BJ (cell line): ENCODE measurements around the gene GLYR1. TPM values are rescaled to one million over a fixed set of nuclear protein-coding genes. Genes with fewer than 3 reads are reported as not detected.

Source experiments
- CTCF ChIA-PET: fragments of 350-600 bp; formaldehyde crosslinking; extraction: SDS; loops from one replicate; lab custom pipeline; 2021; ENCODE audit warnings: antibody characterized with exemption, inconsistent platforms; lab: Yijun Ruan, JAX
- POLR2A ChIA-PET: fragments of 300-600 bp; sonication (Branson Sonifier 250); formaldehyde crosslinking; extraction: SDS; loops from one replicate; lab custom pipeline; 2021; ENCODE audit warnings: antibody characterized with exemption; lab: Charles Lee
- DNase-seq: peaks from one replicate; pipeline ENCODE4 v3.0.0-alpha.2; 2011; ENCODE audit warnings: low read depth
- H3K27me3 ChIP-seq: 2 replicates; pipeline ENCODE4 v1.6.0; 2011; ENCODE audit warnings: low read length; ENCODE audit not compliant: control insufficient read depth, insufficient read depth
- H3K36me3 ChIP-seq: 2 replicates; pipeline ENCODE4 v1.5.1; 2011; ENCODE audit warnings: low read length; ENCODE audit not compliant: control insufficient read depth, insufficient read depth
- H3K4me3 ChIP-seq: 2 replicates; pipeline ENCODE4 v1.5.1; 2011; ENCODE audit warnings: low read depth, mild to moderate bottlenecking, control low read depth, low read length
- CTCF ChIP-seq: IDR thresholded peaks from 2 replicates; pipeline ENCODE4 v1.5.1; 2011; ENCODE audit warnings: low read depth, mild to moderate bottlenecking, control low read depth, inconsistent platforms, low read length, moderate library complexity; ENCODE audit not compliant: insufficient read depth
- polyA plus RNA-seq: library from polyadenylated mRNA; depleted of rRNA; stranded (reverse); fragments of >200 nt; gene quantifications from 2 replicates; pipeline ENCODE4 v1.2.3, GENCODE V29; 2011

The GLYR1 gene
- polyA plus RNA-seq, 1 experiment = 41.6 TPM

GRCh38 chr16:4879049-4879448 lies 32.0 kb upstream of the GLYR1 start:
- POLR2A ChIA-PET = no interaction called here
- TF ChIP-seq CTCF = no peak
- H3K36me3 ChIP-seq = peaks cover 53% of the 10 kb centered on the region

GRCh38 chr16:4877380-4877685 lies 30.2 kb upstream of the GLYR1 start:
- no peaks in the 10 kb centered on the region for H3K27me3 ChIP-seq
- no peak for DNase-seq
- no peak for TF ChIP-seq CTCF
- POLR2A ChIA-PET = no interaction called here
- H3K4me3 ChIP-seq = no peak overlapping the region
- CTCF ChIA-PET = no interaction called here
- H3K36me3 ChIP-seq = peaks cover 45% of the 10 kb centered on the region

More at GRCh38 chr16:4879049-4879448, 32.0 kb upstream of the GLYR1 start:
- no peak for DNase-seq
- Histone ChIP-seq H3K27me3 (no peaks in the 10 kb centered on the region), H3K4me3 (no peak overlapping the region)
- CTCF ChIA-PET = no interaction called here

GRCh38 chr16:4876646-4877379 lies 29.7 kb upstream of the GLYR1 start:
- no peak for TF ChIP-seq CTCF
- H3K4me3 ChIP-seq = no peak overlapping the region
- DNase-seq = no peak
- no peaks in the 10 kb centered on the region for H3K27me3 ChIP-seq
- ChIA-PET CTCF (no interaction called here), POLR2A (no interaction called here)
- peaks cover 49% of the 10 kb centered on the region for H3K36me3 ChIP-seq

- Histone ChIP-seq H3K27me3 (no peaks in the 10 kb centered on the region), H3K36me3 (peaks cover 49% of the 10 kb centered on the region), H3K4me3 (no peak overlapping the region)
- POLR2A ChIA-PET = no interaction called here
- no peak for DNase-seq
- CTCF ChIA-PET = interaction anchor here (0.8 to 1.6 kb wide), 3 partner anchors 10 to 81 kb away, joined by 3 to 4 read pairs (median 4); no protein-coding TSS in a partner anchor
- TF ChIP-seq CTCF = no peak
Observed at GRCh38 chr16:4874666-4875065, 27.6 kb upstream of the GLYR1 start.

- CTCF ChIA-PET = interaction anchor here (1.8 kb wide), 1 partner anchor 15 kb away, joined by 5 read pairs; no protein-coding TSS in a partner anchor
- Histone ChIP-seq H3K27me3 (no peaks in the 10 kb centered on the region), H3K36me3 (peaks cover 44% of the 10 kb centered on the region), H3K4me3 (no peak overlapping the region)
- POLR2A ChIA-PET = no interaction called here
- DNase-seq = no peak
- TF ChIP-seq CTCF = no peak
Observed at GRCh38 chr16:4873091-4873490, 26.0 kb upstream of the GLYR1 start.
